GM04503 (cell line): ENCODE results near the gene AKAP12.
"Not testable (repeated sequence)": the region's sequence is repeated elsewhere in the genome, so short reads cannot be mapped to it uniquely, and the experiment has no call there.

Source experiments
- DNase-seq: peaks from one replicate; pipeline ENCODE4 v3.0.0-alpha.2; 2012; ENCODE audit warnings: low read depth

AKAP12 gene

DNA sequence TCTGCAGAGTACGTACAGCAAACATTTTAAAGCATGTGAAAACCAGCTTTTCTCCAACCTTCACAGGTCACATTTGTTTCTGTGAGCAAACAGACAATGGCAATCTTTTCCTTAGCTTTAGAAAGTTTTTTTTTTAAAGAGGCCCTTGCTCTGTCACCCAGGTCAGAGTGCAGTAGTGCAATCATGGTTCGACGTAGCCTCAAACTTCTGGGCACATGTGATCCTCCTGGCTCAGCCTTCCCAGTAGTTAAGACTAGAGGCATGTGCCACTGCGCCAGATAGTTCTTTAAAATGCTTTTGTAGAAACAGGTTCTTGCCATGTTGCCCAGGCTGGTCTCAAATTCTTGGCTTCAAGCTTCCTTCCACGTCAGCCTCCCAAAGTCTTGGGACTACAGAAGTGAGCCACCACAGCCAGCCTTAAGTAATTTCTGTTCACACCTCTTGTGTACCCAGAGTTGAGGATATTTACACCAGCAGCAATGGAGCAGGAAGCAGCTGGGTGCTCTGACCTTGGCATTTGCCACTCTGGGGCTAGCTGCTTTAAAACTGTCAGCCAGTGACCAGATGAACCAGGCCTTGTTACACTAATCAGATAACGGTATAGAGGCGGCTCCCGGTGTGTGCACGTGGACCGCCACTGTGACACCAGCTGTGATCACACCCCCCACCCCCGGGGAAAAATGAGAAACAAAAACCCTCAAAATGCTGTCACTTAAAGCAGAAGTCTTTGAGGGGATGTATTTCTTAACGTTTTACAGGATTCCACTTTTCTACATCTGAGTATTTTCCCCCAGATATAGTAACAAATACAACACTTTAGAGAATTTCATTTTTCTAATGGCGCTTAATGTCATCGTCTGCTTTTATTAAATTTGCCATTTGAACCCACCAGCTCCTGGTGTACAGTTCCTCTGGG is 71.3 kb downstream of the AKAP12 start:
- DNase-seq, result no peak

DNA sequence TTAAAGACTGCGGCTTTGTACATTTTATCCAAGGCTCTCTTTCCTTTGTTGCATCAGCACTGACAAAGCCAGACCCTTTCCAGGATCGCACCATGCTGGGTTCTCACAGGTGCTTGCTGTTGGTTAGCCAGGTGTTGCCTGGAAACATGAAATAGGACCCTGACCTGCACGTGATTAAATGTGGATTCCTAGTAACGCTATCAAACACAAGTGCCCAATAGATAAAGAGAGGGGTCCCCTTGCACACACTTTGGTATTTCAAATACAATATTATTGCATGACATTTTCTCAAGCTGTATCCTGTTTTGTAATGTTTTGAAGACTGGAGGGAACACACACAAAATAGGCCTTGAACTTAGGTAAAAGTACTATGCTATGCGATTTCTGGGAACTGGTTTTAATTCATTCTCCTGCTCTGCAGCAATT is 73.3 kb downstream of the AKAP12 start:
- DNase-seq, result no peak

DNA sequence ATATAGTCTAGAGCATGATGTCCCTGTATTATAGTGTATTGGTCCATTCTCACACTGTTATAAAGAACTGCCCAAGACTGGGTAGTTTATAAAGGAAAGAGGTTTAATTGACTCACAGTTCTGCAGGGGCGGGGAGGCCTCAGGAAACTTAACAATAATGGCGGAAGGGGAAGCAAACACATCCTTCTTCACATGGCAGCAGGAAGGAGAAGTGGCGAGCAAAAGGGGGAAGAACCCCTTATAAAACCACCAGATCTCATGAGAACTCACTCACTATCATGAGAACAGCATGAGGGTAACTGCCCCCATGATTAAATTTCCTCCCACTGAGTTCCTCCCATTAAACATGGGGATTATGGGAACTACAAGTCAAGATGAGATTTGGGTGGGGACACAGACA is 75.9 kb downstream of the AKAP12 start:
- DNase-seq, result not testable (repeated sequence)

DNA sequence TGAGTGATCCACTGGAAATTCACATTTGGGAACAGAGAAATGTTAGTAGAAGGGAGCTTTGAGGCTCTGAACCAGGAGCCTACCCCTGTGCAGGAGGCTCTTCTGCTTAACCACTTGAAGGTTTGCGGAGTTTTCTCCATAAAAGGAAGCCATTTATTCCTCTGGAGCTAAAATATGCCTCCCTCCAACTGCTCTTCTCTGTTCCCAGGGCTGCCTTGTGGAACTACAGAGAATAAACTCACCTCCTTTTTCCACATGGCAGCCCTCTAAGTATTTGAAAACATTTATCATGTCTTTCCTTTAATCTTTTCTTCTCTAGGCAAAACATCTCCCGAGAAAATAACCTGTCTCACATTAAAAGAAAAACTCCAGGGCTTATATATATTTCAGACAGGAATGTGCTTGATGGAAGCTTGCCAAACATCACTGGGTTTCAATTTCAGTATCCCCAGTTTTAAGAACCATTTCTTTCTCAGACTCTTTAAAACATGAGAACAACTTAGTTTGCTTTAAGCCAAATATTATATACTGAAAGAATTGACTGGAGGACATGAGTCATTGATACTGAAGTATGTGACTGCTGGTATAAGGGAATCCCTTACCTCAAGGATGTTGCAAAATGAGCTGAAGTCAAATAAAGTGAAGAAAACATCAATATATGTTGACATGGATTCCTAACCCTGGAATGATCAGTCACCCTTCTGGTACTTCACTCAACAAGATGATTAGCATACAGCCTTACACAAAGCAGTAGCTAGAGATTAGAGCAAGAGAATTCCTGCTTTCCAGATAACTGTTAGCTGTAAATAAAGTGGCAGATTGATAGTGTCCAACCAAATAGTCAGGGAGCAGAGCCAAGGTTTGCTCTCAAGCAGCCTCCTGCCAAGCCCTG is 77.6 kb downstream of the AKAP12 start:
- peak; percentile 50 for DNase-seq

DNA sequence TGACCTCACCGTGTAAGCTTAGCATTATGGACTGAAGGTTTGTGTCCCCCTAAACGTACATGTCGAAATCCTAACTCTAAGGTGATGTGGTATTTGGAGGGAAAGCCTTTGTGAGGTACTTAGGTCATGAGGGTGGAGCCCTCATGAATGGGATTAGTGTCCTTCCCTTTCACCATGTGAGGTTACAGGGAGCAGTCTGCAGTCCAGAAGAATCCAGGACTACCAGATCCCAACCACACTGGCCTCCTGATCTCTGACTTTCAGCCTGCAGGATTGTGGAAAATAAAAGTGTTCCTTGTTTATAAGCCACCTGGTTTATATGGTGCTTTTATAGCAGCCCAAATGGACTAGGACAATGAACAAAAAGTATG is 78.2 kb downstream of the AKAP12 start:
- no peak for DNase-seq

DNA sequence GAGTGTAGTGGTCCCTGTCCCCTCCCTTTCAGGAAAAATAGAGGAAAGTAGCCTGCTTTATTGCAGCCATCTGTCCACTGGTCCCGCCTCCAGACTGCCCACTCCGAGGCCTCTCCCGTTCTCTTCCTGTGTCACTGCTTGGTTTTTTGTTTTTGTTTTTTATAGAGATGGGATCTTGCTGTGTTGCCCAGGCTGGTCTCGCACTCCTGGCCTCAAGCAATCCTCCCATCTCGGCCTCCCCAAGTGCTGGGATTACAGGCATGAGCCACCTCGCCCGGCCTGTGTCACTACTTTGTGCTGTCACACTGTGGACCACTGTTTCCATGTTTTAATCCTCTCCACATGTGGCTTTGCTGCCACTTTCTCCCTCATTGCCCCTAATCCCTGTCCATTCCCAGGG is 80.4 kb downstream of the AKAP12 start:
- DNase-seq, result no peak

DNA sequence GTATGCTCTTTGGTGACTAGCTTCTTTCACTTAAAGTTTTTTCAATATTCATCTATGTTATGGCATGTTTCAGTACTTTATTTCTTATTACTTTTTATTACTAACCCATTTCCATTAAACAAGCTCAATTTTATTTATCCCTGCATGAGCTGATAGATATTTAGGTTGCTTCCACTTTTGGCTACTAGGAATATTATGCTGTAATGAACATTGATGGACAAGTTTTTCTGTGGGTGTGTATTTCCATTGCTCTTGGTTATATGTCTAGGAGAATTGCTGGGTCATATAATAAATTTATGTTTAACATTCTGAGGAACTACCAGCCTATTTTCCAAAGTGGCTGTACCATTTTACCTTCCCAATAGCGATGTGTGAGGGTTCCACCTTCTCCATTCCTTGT is 81.7 kb downstream of the AKAP12 start:
- DNase-seq, result no peak

DNA sequence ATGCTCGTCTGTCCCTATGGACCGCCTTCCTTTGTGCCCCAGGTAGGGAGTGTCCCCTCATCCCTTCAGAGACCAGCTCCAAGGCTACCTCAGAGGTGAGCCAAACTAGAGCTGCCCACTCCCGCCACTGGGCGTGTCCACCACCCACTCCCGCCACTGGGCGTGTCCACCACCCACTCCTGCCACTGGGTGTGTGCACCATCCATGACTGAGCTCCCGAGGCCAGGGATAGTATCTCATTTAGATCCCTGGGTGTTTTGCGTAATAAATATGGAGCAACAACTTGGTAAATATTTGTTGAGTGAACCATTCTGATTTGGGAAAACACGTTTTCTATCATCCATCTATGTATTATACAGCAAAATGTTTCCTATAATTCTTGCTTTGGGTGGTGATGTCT is 82.8 kb downstream of the AKAP12 start:
- no peak for DNase-seq

DNA sequence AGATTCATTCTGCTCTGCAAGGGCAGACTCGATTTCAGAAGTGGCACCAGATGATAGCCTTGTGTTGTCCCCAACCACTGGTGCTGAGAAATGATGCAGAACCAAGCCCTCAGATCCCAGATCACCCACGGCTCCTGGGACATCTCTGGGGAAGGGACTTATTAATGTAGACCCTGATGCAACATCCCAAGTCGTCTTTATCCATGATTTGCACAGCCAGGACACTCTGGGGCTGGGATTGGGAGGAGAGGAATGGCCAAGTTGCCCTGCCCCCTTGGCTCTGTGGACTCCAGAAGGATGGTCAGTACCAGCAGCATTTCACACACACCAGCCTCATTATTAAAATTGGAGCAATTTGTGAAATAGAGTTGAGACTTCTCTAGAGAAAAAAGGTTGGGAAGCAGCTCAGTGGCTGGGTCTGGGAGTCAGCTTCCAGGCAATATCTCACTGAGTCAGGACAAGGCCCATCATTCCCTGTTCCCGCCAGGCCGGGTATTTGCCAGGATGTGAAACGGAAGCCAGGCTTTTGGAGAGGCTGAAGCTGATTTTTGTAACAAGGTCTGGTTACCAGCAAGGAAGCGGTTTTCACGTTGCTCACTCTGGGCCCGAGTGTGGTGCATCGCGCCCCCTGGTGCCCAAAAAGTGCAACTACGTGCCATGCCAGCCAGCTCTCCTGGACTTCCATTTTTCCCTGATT is 84.2 kb downstream of the AKAP12 start:
- peak; percentile 48 for DNase-seq

DNA sequence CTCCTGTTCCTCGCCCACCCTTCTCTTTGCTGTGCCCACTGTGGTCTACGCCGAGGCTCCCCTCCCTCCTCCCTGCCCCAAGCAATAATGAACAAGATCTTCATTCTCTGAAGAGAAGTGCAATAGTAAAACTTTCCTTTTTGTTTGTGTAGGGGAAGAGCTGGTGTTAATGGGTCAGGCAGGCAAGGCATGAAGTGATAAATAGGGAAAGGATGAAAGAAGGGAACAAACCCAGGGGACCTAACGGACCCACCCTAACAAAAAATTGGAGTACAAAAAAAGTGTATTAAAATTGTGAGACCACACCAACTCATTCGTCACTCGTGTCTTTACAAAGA is 84.7 kb downstream of the AKAP12 start:
- no peak for DNase-seq

DNA sequence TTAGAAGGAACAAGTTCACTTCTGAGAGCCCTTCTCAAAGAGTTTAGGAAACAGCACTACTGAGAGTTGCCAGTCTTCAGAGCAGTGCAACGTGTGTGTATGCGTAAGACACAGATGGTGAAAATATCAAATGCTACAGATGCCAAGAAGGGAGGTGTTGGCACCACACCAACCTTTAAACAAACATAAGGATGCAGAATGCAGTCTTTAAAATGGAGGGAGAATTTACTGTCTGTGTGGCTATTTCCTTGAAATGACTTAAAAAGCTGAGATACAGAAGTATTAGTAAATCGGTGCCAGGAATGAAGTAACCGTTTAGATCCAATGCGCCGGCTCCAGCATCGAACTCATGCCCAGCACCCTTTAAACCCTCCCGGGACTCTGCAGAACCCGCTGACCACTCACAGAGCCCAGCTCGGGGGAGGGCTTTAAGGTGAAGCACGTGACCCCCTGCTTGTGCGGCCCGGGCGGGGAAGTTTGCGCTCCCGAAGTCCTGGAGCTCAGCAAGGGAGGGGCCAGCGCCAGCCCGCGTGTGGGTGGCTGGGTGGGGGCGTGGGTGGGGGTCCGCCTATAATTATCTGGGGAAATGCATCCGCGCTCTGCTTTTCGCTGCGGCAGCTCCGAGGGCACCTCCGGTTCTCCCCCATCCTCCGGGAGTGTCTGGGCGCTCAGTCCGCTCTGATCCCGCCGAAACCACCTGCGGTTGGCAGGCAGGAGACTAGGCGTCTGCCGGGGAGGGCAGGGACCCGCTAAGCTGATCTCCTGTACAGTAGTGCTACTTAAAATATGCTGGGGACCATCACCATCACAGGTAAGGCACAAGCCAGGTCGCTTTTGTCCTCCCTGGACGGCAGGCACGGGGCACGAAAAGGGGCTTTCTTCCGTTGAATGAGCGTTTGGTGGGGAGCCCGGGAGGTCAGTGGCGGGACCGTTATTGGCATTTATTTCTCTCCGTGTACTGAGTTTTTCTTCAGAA is 85.6 kb downstream of the AKAP12 start:
- no peak for DNase-seq

DNA sequence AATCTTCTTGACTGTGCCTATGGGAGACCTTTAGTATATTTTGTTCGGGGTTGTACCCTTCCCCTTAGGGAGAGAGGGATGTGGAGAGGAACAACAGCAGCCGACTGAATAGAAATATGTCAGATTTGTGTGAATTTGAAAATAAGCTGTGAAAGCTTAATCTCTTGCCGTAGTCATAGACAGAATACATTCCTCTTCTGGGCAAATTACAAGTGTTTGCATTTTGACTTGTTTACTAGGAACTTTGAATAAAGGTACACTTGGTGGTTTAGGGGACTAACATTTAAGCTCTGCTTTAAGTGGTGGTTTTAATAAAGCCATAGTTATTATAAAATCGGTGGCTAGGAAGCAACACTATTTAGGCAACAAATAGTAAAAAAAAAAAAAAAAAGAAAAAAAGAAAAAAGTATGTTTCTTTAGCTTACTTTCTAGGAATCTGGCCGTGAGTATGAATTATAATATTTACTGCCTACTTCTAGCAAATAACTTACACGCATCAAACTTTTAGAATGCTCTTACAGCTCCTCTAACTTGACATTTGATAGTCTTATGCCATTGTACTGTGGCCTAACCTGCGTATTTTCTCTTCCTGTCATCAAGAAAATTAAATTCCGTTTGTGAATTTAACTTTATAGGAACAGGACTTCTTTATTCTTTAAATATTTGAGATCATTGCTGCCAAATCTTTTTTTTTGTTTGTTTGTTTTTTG is 86.5 kb downstream of the AKAP12 start:
- no peak for DNase-seq

DNA sequence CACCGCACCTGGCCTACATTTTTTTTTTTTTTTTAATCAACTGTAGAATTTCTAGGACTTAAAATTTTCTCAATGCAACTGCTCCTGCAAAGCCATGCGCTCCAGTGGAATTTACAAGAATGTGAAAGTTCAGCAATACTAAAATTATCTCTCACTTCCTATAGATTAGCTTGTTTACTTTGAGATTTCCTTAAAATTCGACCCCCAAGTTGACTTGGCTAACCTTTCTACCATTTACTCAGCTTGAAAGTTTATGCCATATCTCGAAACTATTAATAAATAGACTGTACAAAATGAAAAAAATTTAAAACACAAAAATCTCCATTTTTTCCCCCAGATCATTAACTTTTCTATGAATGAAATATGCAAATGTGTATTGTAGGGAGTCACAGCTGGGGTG is 87.3 kb downstream of the AKAP12 start:
- no peak for DNase-seq

DNA sequence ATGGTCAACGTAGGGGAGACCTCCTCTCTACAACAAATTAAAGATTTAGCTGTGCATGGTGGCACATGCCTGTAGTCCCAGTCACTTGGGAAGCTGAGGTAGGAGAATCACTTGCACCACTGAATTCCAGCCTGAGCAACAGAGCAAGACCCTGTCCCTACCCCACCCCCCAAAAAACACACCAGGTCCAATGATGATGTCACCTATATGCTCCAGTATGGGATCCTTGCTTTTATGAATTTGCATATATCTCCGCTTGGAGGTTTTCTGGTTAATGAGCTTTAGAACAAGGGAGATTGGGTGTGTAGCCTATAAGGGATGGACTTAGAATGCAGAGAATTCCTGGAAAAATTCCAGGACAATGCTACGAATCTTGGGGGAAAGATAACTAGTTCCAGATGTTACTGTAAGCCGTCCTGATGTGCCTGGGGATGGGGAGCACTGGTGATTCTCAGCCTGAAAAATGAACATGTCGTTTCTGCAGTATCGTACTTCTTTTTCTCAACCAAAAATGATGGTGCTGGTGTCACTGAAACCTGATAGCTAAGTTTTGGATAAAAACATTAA is 90.4 kb downstream of the AKAP12 start:
- DNase-seq, result peak; percentile 42

DNA sequence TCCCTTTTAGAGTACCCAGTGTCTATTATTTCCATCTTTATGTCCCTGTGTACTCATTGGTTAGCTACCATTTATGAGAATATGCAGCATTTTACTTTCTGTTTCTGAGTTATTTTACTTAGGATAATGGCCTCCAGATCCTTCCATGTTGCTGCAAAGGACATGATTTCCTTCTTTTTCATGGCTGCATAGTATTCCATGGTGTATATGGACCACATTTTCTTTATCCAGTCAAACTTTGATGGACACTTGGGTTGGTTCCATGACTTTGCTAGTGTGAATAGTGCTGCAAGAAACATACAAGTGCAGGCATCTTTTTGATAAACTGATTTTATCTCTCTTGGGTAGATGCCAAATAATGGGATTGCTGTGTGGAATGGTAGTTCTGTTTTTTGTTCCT is 96.2 kb downstream of the AKAP12 start:
- DNase-seq, result no peak

DNA sequence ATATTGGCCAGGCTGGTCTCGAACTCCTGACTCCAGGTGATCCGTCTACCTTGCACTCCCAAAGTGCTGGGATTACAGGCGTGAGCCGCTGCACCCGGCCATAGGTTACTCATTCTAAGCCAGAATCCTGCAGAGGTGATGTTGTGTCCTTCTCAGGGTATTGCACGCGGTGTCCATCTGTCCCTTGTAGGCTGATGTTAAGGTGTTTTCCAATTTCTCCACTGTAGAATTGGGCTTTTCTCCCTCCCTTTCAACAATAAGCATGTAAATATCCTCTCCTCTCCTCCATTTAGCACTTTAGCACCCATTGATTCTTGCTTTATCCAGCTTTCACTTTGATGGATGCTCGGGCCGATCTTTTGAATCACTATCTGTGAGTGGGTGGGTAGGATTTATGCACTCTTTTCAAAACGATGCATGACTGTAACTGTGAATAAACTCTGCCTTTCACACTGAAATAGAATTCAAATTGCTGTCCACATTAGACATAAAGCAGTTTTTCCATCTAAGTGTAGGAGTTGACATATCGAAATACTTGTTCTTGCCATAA is 99.0 kb downstream of the AKAP12 start:
- DNase-seq, result no peak

DNA sequence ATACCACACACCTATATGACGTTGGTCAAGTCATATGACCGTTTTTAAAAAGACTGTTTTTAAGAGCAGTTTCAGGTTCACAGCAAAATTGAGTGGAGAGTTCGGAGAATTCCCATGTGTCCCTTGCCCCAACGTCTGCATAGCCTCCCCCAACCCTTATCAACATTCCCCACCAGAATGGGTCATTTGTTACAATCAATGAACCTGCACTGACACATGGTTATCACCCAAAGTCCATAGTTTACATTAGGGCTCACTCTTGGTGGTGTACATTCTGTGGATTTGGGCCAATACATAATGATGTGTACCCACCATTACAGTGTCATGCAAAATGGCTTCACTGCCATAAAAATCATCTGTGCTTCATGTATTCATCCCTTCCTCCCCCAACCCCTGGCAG is 99.6 kb downstream of the AKAP12 start:
- no peak for DNase-seq

DNA sequence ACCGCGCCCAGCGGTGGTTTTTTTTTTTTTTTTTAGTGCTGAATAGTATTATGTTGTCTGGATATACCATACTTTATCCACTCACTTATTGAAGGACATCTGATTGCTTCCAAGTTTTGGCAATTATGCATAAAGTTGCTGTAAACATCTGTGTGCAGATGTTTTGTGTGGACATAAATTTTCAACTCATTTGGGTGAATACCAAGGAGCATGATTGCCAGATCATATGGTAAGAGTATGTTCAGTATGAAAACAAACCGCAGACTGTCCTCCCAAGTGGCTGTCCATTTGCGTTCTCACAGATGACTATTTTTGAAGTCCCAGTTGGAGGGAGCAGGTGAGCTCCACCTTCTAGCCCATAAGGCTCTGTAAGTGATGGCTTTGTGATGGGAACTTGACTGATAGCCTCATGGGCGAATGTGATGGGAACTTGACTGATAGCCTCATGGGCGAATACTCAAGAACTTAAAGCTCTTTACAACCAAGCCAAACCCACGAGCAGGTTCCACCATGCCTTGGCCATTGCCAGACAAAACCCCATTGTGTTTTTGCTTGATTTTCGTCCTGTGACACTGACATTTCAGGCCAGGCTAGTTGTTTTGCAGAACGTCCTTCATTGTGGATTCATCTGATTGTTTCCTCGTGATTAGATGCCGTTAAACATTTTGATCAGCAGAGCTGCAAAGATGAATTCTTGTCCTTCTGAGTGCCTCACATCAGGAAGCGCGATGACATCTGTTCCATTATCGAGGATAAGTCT is 100.6 kb downstream of the AKAP12 start:
- no peak for DNase-seq

DNA sequence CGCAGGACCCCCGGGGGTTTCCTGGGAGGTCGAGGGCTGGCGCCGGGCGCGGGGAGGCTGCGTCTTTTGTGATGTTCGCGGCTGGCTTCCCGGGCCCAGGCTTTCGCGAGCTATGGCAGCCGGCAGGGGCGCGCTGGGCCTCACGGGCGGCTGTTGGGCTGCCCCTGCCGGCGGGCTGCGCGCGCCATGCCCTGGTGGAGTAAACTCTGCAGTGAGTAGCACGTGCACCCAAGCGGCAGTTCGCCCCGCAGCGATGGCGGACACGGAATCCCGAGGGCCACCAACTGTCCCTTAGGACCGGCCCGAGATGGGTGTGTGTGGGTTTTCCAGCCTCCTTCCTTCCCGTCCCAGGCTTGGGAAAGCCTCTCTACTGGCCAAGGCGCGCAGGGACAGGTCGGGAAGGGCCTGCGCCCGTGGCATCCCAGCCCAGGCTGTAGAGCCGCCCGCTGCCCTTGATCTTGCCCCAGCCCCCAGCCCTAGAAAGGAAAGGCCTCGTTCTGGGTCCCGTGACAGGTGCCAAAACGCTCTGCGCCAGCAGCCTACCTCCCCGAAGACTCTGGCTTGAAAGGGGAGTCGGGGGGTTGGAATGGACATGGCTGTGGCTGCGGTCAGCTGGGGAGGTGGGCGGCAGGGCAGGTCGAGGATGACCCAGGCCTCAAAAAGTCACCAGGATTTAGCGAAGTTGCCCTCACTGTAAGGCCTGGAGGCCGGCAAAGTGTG is 101.9 kb downstream of the AKAP12 start:
- DNase-seq, result no peak
